Fibroblast of pulmonary artery (primary cell): ENCODE measurements around the gene ELMO1.

Experiments used
- DNase-seq: peaks from one replicate; pipeline ENCODE4 v3.0.0-alpha.2; 2010; ENCODE audit warnings: low read depth
- H3K4me3 ChIP-seq: replicated peaks from 2 replicates; pipeline ENCODE4 v1.5.1; 2011; ENCODE audit warnings: low read depth, mild to moderate bottlenecking, control low read depth, low read length, moderate library complexity
- CTCF ChIP-seq: IDR thresholded peaks from 2 replicates; pipeline ENCODE4 v1.5.1; 2011; ENCODE audit warnings: mild to moderate bottlenecking, control low read depth, low read length, inconsistent platforms; ENCODE audit errors: missing control alignments

ELMO1 gene

GRCh38 chr7:36860681-36861080, 588.0 kb downstream of the ELMO1 start:
- H3K4me3 ChIP-seq = no peak overlapping the region
- no peak for TF ChIP-seq CTCF
- DNase-seq = no peak

GRCh38 chr7:36855330-36855729, 593.3 kb downstream of the ELMO1 start:
- H3K4me3 ChIP-seq = no peak overlapping the region
- no peak for TF ChIP-seq CTCF
- DNase-seq = no peak

DNA sequence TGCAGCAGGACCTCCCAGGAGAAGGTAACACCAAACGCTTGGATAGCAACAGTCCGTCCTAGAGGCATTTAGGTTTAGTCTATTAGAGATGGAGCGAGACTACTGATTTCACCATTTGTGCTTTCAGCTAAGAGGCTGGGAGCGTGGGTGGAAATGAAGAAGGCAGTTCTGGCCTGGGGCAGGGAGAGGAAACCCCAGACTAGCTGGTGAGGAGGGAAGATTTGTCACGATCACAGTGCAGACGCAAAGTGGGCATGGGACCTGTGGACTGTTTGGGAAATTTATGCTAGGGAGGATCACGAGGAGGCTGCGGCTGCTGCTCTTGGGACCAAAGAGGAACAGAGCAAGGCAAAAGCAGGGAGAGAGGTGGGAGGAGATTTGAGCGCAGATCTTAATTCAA, 594.0 kb downstream of the ELMO1 start:
- no peak for TF ChIP-seq CTCF
- no peak for DNase-seq
- H3K4me3 ChIP-seq = no peak overlapping the region

- TF ChIP-seq CTCF = no peak
- H3K4me3 ChIP-seq = no peak overlapping the region
- no peak for DNase-seq
Observed at GRCh38 chr7:36852931-36853330, 595.7 kb downstream of the ELMO1 start.

- no peak overlapping the region for H3K4me3 ChIP-seq
- DNase-seq = no peak
- no peak for TF ChIP-seq CTCF
Observed at GRCh38 chr7:36852017-36852416, 596.6 kb downstream of the ELMO1 start.

- TF ChIP-seq CTCF = no peak
- no peak for DNase-seq
Observed at GRCh38 chr7:36851382-36851781, 597.3 kb downstream of the ELMO1 start.

GRCh38 chr7:36847946-36848345, 600.7 kb downstream of the ELMO1 start:
- no peak overlapping the region for H3K4me3 ChIP-seq

More at GRCh38 chr7:36851382-36851781, 597.3 kb downstream of the ELMO1 start:
- no peak overlapping the region for H3K4me3 ChIP-seq

More at GRCh38 chr7:36847946-36848345, 600.7 kb downstream of the ELMO1 start:
- no peak for TF ChIP-seq CTCF
- DNase-seq = no peak
